MM.1S (cell line): ENCODE data around the gene ADRA2B.

Experiments
- DNase-seq: peaks from one replicate; pipeline ENCODE4 v3.0.0-alpha.2; 2015
- H2AFZ ChIP-seq: fragments of 300-600 bp; sonication (generic); 2 replicates; pipeline ENCODE4 v1.6.0; 2016; ENCODE audit warnings: antibody characterized with exemption, low read length
- H3F3A ChIP-seq: fragments of 300-600 bp; sonication (generic); 2 replicates; pipeline ENCODE4 v1.6.1; 2016; ENCODE audit warnings: mild to moderate bottlenecking, antibody characterized with exemption, low read length, moderate library complexity, mixed read lengths; ENCODE audit not compliant: insufficient read depth
- H3K27ac ChIP-seq: fragments of 300-600 bp; sonication (generic); 2 replicates; pipeline ENCODE4 v1.5.1; 2016; ENCODE audit warnings: mild to moderate bottlenecking, low read length
- H3K27me3 ChIP-seq: fragments of 300-600 bp; sonication (generic); replicated peaks from 2 replicates; pipeline ENCODE4 v1.6.0; 2016; ENCODE audit warnings: low read length; ENCODE audit not compliant: insufficient read depth
- H3K36me3 ChIP-seq: fragments of 300-600 bp; sonication (generic); replicated peaks from 2 replicates; pipeline ENCODE4 v1.6.1; 2016; ENCODE audit warnings: mild to moderate bottlenecking, low read length, mixed read lengths; ENCODE audit not compliant: insufficient read depth
- H3K4me1 ChIP-seq: fragments of 300-600 bp; sonication (generic); 2 replicates; pipeline ENCODE4 v1.6.1; 2016; ENCODE audit warnings: low read length, mixed read lengths
- H3K4me2 ChIP-seq: fragments of 300-600 bp; sonication (generic); 2 replicates; pipeline ENCODE4 v1.6.0; 2016; ENCODE audit warnings: low read depth, low read length
- H3K4me3 ChIP-seq: fragments of 300-600 bp; sonication (generic); 2 replicates; pipeline ENCODE4 v1.5.1; 2016; ENCODE audit warnings: low read length, mixed read lengths
- H3K79me2 ChIP-seq: fragments of 300-600 bp; sonication (generic); 2 replicates; pipeline ENCODE4 v1.6.1; 2016; ENCODE audit warnings: mixed run types, low read length, mixed read lengths
- H3K9ac ChIP-seq: fragments of 300-600 bp; sonication (generic); 2 replicates; pipeline ENCODE4 v1.6.1; 2016; ENCODE audit warnings: low read length, mixed read lengths
- H3K9me2 ChIP-seq: fragments of 300-600 bp; sonication (generic); replicated peaks from 2 replicates; pipeline ENCODE4 v1.6.1; 2016; ENCODE audit warnings: mild to moderate bottlenecking, low read length, mixed read lengths; ENCODE audit not compliant: insufficient read depth
- H3K9me3 ChIP-seq: fragments of 300-600 bp; sonication (generic); replicated peaks from 2 replicates; pipeline ENCODE4 v1.6.1; 2016; ENCODE audit warnings: mild to moderate bottlenecking, low read length, mixed read lengths; ENCODE audit not compliant: insufficient read depth
- H4K20me1 ChIP-seq: fragments of 300-600 bp; sonication (generic); 2 replicates; pipeline ENCODE4 v1.6.1; 2016; ENCODE audit warnings: mild to moderate bottlenecking, low read length, moderate library complexity, mixed read lengths; ENCODE audit not compliant: insufficient read depth
- CTCF ChIP-seq: fragments of 300-600 bp; sonication (generic); IDR thresholded peaks from 2 replicates; pipeline ENCODE4 v1.5.1; 2016; ENCODE audit warnings: antibody characterized with exemption, low read length, mixed read lengths
- EZH2 ChIP-seq: fragments of 300-600 bp; sonication (generic); optimal IDR thresholded peaks from 2 replicates; pipeline ENCODE3; 2017; ENCODE audit warnings: low read depth, mild to moderate bottlenecking, antibody characterized with exemption, low read length, mixed read lengths
- EZH2phosphoT487 ChIP-seq: fragments of 300-600 bp; sonication (generic); IDR thresholded peaks from 2 replicates; pipeline ENCODE4 v1.6.1; 2018; ENCODE audit warnings: antibody characterized with exemption, low read length

Gene ADRA2B

GRCh38 chr2:96156011-96156820 is 39.8 kb upstream of the ADRA2B start:
- Histone ChIP-seq H2AFZ (no peak overlapping the region), H3K4me3 (no peak overlapping the region), H4K20me1 (no peaks in the 10 kb centered on the region), H3K27ac (no peak overlapping the region), H3K9me2 (no peaks in the 10 kb centered on the region), H3K27me3 (no peaks in the 10 kb centered on the region), H3K4me2 (no peak overlapping the region), H3K79me2 (no peaks in the 10 kb centered on the region), H3K4me1 (no peaks in the 10 kb centered on the region), H3K9ac (no peak overlapping the region), H3F3A (no peaks in the 10 kb centered on the region), H3K36me3 (no peaks in the 10 kb centered on the region), H3K9me3 (no peaks in the 10 kb centered on the region)
- TF ChIP-seq EZH2 = no peak
- TF ChIP-seq CTCF = no peak
- TF ChIP-seq EZH2phosphoT487 = no peak
- DNase-seq = no peak

- H3F3A ChIP-seq = no peaks in the 10 kb centered on the region
Observed at GRCh38 chr2:96154506-96155380, 38.4 kb upstream of the ADRA2B start.

GRCh38 chr2:96153991-96154431 is 37.6 kb upstream of the ADRA2B start:
- no peaks in the 10 kb centered on the region for H3K9me2 ChIP-seq
- H3K9me3 ChIP-seq = no peaks in the 10 kb centered on the region
- H3F3A ChIP-seq = no peaks in the 10 kb centered on the region
- no peak overlapping the region for H3K27ac ChIP-seq
- no peaks in the 10 kb centered on the region for H3K79me2 ChIP-seq
- H3K4me3 ChIP-seq = no peak overlapping the region
- no peaks in the 10 kb centered on the region for H4K20me1 ChIP-seq
- no peak overlapping the region for H2AFZ ChIP-seq
- no peak overlapping the region for H3K9ac ChIP-seq
- no peaks in the 10 kb centered on the region for H3K4me1 ChIP-seq
- H3K27me3 ChIP-seq = no peaks in the 10 kb centered on the region
- H3K4me2 ChIP-seq = no peak overlapping the region
- no peak for DNase-seq
- H3K36me3 ChIP-seq = no peaks in the 10 kb centered on the region
- TF ChIP-seq EZH2 = no peak
- TF ChIP-seq CTCF = no peak
- no peak for TF ChIP-seq EZH2phosphoT487

More at GRCh38 chr2:96154506-96155380, 38.4 kb upstream of the ADRA2B start:
- Histone ChIP-seq H3K27me3 (no peaks in the 10 kb centered on the region), H3K9me2 (no peaks in the 10 kb centered on the region), H3K4me3 (no peak overlapping the region), H3K4me1 (no peaks in the 10 kb centered on the region), H3K79me2 (no peaks in the 10 kb centered on the region), H4K20me1 (no peaks in the 10 kb centered on the region), H3K27ac (no peak overlapping the region), H3K9ac (no peak overlapping the region), H3K9me3 (no peaks in the 10 kb centered on the region), H3K36me3 (no peaks in the 10 kb centered on the region), H3K4me2 (no peak overlapping the region), H2AFZ (no peak overlapping the region)
- DNase-seq = no peak
- no peak for TF ChIP-seq CTCF
- no peak for TF ChIP-seq EZH2
- no peak for TF ChIP-seq EZH2phosphoT487
